H7 (cell line): Measurements from ENCODE around the gene DDX52. TPM values are rescaled to one million over a fixed set of nuclear protein-coding genes. Genes with fewer than 3 reads are reported as not detected.

Source experiments
- DNase-seq: peaks from one replicate; pipeline ENCODE4 v3.0.0; 2012
- H3K27me3 ChIP-seq: 2 replicates; pipeline ENCODE4 v1.6.0; 2011; ENCODE audit warnings: mild to moderate bottlenecking, low read length; ENCODE audit not compliant: control insufficient read depth, insufficient read depth
- H3K36me3 ChIP-seq: replicated peaks from 2 replicates; pipeline ENCODE4 v1.5.1; 2011; ENCODE audit warnings: low read length; ENCODE audit not compliant: control insufficient read depth, insufficient read depth
- H3K4me3 ChIP-seq: 2 replicates; pipeline ENCODE4 v1.5.1; 2011; ENCODE audit warnings: low read depth, mild to moderate bottlenecking, control low read depth, low read length, moderate library complexity; ENCODE audit not compliant: insufficient read depth
- total RNA-seq: library from RNA; depleted of rRNA; stranded (reverse); fragments of >200 nt; shearing (Covaris generic); gene quantifications from 2 replicates; pipeline ENCODE4 v1.2.3, GENCODE V29; 2014

DDX52 gene
- total RNA-seq, 1 experiment from 2014 or later: 30.8 TPM

DNA sequence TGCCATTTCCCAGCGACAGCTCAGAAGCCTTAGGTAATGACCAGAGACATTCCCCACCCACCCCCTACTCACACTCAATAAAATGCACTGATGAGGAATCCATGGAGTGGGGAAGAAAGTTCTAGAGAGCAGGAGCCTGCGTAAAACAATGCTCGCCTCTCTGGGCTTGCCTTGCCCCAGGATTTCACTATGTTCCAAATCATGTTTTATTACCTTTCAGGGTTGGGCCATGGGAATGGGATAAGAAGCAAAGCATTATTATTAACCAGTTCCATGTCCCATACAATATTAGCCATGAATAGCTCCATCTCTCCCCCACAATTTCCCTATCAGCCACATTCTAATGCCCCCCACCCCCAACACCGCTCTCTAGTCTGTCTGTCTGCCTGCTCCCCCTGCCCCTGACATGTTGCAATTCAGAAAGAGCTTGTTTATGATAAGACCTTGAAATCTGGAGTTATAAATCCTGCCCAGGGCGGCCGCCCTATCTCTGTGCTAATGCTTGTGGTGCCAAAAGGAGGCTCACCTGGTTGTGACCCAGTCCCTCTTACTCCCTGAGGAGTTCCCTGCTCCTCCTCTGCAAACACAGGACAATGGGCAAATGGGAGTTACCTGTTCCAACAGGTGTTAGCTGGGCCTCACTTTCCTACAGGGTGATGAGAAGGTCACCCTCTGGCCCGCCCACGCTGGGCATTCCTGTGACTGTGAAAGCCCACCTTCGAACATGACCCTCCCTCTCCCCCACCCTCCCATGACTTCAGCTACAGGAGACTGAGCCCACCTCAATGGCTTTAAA lies 28.0 kb upstream of the DDX52 start:
- no peaks in the 10 kb centered on the region for H3K36me3 ChIP-seq
- no peak for DNase-seq
- H3K27me3 ChIP-seq: no peaks in the 10 kb centered on the region
- no peak overlapping the region for H3K4me3 ChIP-seq

DNA sequence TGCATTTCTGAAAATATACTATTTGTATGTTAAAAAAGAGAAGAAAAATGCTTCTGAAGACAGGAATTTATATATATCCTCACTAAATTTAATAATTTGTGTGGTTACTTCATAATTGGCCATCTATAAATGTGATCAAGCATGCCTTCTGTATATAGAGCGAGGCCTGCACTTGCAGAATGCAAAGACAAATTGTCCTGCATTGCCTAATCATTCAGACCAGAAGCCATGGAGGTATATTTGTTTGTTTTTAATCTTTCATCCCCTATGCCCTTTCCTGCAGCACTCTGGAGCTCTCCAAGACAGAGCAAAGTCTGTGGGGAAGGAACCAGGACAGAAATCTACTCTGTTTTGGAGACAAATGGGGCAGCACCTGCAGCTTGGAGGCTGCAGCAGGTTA lies 23.8 kb upstream of the DDX52 start:
- Histone ChIP-seq H3K36me3 (no peaks in the 10 kb centered on the region), H3K4me3 (no peak overlapping the region), H3K27me3 (no peaks in the 10 kb centered on the region)
- DNase-seq: no peak

DNA sequence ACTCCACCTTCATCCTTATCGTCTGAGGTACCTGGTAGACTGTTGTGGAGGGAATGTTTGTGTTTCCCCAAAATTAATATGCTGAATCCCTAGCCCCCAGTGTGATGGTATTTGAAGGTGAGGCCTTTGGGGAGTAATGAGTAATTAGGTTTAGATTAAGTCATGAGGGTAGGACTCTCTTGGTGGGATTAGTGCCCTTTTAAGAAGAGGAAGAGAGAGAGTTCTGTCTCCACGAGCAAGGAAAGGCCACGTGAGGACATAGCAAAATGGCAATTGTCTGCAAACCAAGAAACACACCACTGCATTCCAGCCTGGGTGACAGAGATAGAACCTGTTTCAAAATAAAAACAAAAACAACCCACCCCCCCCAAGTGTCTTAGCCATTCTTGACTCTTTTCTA lies 21.0 kb upstream of the DDX52 start:
- H3K27me3 ChIP-seq: no peaks in the 10 kb centered on the region
- no peak for DNase-seq

DNA sequence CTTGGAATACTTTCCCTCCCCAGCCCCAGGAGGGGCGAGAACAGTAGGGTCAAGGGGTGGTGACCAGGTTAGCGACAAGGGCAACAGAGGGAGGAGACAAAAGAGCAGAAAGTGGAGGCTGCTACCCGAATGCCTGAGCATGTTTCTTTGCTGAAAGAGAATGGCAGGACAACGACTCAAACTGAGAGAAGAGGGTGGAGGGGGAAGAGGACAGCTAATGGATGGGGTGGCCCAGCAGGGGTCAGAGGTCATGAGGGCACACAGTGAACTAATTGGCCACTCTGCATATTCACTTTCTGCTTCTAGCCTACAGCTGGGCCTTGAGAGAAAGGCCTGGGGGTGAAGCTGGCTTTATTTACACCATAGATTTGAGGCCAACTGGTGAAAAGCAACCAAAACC lies 19.1 kb upstream of the DDX52 start:
- Histone ChIP-seq H3K4me3 (no peak overlapping the region), H3K36me3 (no peaks in the 10 kb centered on the region), H3K27me3 (no peaks in the 10 kb centered on the region)
- DNase-seq: peak; percentile 28

More for the DNA sequence above, 21.0 kb upstream of the DDX52 start:
- H3K36me3 ChIP-seq: no peaks in the 10 kb centered on the region
- no peak overlapping the region for H3K4me3 ChIP-seq

DNA sequence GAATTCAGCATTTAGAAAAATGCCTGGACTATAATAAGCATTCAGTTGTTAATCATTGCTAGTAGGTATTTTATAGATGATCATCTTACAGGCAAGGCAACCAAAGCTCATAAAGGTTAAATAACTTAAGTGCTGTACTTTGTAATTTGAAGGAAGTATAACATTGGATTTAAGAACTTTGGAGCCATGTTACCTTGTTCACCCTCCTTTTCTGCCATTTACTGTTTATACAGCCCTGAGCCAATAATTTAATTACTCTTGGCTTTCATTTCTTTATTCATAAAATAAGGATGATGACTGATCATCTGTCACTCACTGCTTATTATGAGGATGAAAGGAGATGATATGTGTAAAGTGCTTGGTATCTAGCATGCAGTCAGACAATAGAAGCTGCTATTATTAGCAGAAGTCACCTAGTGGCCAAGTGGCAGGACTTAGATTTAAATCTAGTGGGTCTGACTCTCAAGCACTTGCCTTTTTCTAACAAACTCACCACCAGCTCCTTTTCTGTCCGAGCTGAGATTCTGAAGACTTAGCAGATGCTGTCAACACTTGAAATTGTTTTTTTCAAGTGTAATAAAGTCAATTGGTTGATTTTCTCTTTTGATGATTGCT lies 18.3 kb upstream of the DDX52 start:
- no peak overlapping the region for H3K4me3 ChIP-seq

DNA sequence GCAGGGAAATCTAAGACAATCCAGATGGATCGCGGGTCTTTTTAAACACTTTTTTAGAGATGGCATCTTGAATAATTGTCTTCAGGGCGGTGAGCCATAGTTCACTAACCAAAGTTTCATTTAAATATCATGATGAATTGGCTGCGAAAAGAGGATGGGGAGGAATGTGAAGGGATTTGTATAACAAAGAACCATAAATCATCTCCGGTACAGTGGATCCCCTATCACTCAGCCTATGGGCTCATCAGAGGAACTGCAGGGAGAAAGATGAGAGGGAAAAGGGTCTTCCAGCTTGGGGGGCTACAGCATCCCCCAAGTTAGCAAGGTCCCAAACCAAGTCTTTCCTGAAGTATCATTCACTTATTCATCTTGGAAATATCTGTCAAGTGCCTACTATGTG lies 16.7 kb upstream of the DDX52 start:
- Histone ChIP-seq H3K36me3 (no peaks in the 10 kb centered on the region), H3K27me3 (no peaks in the 10 kb centered on the region), H3K4me3 (no peak overlapping the region)
- DNase-seq: peak; percentile 25

More for the DNA sequence above, 18.3 kb upstream of the DDX52 start:
- DNase-seq: no peak
- H3K27me3 ChIP-seq: no peaks in the 10 kb centered on the region
- no peaks in the 10 kb centered on the region for H3K36me3 ChIP-seq

DNA sequence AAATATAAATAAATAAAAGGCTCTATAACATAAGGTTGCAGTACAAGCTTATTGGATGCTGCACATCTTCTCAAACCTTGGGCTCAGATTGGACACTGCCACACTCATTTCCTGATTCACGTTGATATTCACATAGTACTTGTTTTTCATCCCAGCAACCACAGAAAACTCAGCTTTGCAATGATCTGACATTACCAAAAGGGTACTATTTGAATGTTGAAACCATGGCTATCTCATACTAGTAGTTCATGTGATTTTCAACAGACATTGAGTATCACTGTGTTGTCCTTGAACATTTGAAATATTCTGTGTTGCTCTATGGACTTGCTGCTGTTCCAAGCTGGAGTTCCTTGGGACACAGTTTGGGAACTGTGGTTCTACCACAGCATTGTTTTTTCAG lies 14.0 kb upstream of the DDX52 start:
- H3K36me3 ChIP-seq: no peaks in the 10 kb centered on the region
- H3K27me3 ChIP-seq: no peaks in the 10 kb centered on the region
- no peak for DNase-seq
- no peak overlapping the region for H3K4me3 ChIP-seq

DNA sequence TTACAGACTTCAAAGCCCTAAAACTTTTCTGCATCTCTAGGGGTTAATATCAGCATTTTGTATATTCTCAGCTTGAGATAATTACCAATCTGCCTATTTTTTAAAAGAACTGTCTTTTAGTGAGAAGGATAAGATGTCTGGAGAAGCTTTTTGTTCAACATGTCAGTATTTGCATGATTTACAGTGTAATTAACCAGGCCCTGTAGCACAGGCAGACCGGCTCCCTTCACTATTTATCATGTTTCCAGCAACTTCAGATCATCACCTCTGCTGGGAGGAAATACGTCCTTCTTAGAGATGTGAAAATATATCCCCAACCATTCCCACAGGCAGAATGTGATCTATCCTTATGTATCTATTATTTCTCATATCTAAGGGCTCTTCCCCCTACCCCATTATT lies 8.6 kb upstream of the DDX52 start:
- Histone ChIP-seq H3K4me3 (no peak overlapping the region), H3K27me3 (no peaks in the 10 kb centered on the region; the same call in 1 of the 2 replicates), H3K36me3 (no peaks in the 10 kb centered on the region)
- no peak for DNase-seq

DNA sequence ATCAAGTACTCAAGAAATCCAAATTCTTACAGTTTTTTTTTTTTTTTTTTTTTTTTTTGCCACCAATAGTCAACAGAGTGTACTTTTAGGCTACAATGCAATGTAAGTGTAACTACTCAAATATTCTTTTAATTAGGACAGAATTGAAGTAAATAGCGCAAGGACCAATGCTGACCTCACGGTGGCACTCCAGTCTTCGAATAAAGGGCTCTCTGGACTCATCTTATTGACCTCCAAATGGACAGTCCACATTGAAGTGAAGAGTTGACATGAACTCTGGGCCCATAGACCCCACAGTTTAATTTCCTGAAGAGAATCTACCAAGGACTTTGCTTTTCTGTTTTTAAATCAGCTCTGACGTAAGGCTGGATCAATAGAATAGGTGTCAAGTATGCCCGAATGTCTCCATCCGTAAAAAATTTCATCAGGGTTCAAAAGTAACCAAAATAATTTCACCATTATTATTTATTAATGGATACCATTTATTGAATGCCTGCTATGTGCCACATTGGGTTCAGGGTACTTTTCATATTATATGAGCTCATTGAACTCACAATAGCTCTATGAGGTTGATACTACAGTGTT lies 7.3 kb upstream of the DDX52 start:
- H3K36me3 ChIP-seq: no peaks in the 10 kb centered on the region
- peak; percentile 48 for DNase-seq
- H3K27me3 ChIP-seq: peaks cover 1% of the 10 kb centered on the region; the same call in 1 of the 2 replicates
- H3K4me3 ChIP-seq: no peak overlapping the region

DNA sequence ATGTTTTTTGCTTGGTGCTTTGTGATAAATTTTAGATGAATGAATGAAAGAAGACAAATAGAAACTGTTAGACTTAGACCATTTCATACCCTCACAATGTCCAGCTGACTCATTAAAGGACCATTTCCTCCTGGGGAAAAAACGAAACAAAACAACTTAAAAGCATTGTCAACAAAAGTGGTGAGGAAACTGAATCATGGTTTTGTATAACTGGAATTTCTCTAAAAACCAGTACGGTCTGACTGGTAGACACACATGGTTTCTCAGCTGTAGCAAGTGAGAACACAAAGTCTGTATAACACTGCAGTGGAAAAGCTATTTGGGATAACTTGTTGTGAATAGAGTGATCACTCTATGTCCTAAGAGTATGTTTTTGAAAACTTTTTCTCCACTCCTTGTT lies 5.3 kb upstream of the DDX52 start:
- Histone ChIP-seq H3K27me3 (peaks cover 1% of the 10 kb centered on the region; the same call in 1 of the 2 replicates), H3K36me3 (no peaks in the 10 kb centered on the region), H3K4me3 (no peak overlapping the region)
- DNase-seq: no peak

DNA sequence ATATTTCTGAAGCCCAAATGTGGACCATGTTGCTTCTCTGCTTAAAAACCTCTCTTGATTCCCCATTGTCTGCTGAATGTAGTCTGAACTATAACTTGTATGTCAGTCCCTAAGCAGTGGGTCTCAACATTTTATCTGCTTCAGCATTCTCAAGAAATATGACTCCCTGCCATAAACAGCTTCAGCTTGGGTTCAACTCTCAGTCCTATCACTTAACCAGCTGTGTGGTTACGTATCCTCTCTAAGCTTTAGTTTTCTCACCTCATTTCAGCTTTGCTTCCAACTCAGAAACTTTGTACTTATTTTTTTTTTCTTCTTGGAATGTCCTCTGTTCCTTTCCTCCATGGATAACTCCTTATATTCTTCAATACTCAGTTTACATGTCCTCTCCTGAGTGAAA lies 4.6 kb upstream of the DDX52 start:
- Histone ChIP-seq H3K36me3 (no peaks in the 10 kb centered on the region), H3K27me3 (peaks cover 1% of the 10 kb centered on the region; the same call in 1 of the 2 replicates), H3K4me3 (no peak overlapping the region)
- DNase-seq: no peak

DNA sequence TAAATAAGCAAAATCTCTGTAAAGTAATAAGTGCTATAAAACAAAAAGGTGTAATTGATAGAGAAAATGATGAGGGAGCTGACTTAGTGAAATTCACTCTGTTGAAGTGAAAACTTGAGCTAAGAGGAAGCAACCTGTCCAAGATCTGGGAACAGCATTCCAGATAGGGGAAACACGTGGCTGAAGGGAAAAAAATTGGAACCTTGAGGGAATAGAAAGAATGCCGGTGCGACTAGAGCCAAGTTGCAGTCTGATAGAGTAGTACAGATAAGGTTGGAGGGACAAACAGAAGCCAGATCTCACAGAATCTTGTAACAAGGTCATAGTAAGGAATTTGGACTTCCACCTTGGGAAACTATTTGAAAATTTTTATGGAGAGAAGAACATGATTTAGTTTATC lies 623 bp upstream of the DDX52 start:
- no peak for DNase-seq
- peak overlapping the region; percentile 96; the same call in 1 of the 2 replicates for H3K4me3 ChIP-seq
- peaks cover 1% of the 10 kb centered on the region; the same call in 1 of the 2 replicates for H3K27me3 ChIP-seq
- H3K36me3 ChIP-seq: peaks cover 2% of the 10 kb centered on the region; the same call in 1 of the 2 replicates

DNA sequence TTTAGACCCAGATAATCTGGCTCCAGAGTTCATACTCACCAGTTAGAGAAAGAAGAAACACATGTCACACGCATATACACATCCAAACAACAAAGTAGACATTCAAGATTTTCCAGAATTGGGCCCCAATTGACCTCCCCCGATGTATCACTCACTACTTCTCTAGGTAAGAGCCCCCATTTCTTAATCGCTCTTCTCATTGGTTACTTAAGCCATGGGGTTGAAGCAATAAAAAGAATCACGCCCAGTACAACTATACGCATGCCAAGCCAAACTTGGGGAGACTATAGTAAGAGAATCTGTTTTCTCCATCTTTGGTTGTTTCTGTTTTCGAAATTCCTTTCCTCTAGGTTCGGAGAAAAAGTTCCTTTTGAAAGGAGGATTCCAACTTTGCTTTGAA lies 565 bp downstream of the DDX52 start:
- Histone ChIP-seq H3K36me3 (peaks cover 7% of the 10 kb centered on the region; the same call in 1 of the 2 replicates), H3K27me3 (peaks cover 1% of the 10 kb centered on the region; the same call in 1 of the 2 replicates), H3K4me3 (peak overlapping the region; percentile 96)
- DNase-seq: peak; percentile 23

DNA sequence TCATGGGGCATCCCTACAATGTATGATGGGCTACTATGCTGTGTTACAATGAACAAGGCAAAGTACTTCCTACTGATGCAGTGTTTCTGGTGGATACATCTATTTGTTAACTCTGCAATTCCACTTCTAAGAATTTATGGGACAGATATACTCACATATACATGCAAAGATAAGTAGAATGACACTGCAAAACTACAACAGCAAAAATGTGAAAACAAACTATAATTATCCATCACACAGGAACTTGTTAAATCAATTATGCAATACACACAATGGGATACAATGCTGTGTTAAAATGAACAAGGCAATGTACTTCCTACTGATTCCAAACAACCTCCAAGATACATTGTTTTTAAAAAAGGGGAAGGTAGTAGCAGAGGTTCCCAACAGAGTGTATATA lies 3.2 kb downstream of the DDX52 start:
- no peak overlapping the region for H3K4me3 ChIP-seq
- H3K36me3 ChIP-seq: peaks cover 8% of the 10 kb centered on the region
- H3K27me3 ChIP-seq: no peaks in the 10 kb centered on the region
- DNase-seq: no peak

DNA sequence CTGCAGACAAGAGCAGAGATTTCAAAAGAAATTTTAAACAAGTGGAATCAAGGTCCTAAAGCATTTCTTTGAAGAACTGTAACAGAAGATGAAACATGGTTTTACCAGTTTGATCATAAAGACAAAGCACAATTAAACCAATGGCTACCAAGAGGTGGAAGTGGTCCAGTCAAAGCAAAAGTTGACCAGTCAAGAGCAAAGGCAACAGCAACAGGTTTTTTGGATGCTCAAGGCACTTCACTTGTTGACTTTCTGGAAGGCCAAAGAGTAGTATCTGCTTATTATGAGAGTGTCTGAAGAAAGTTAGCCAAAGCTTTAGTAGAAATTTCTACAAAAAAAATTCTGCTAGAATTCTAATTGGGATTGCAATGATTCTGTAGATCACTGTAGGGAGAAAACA lies 5.3 kb downstream of the DDX52 start:
- Histone ChIP-seq H3K36me3 (peaks cover 8% of the 10 kb centered on the region), H3K4me3 (no peak overlapping the region), H3K27me3 (no peaks in the 10 kb centered on the region)
- DNase-seq: no peak
